CD14-positive monocyte (primary cell): ENCODE results near the gene FAM219B. TPM values are rescaled to one million over a fixed set of nuclear protein-coding genes. Genes with fewer than 3 reads are reported as not detected.
"Not testable (repeated sequence)": the region's sequence is repeated elsewhere in the genome, so short reads cannot be mapped to it uniquely, and the experiment has no call there.

Source experiments
- DNase-seq, 3 donors: peaks; one replicate each; pipeline ENCODE4 v3.0.0-alpha.2; 2011 to 2022
- H2AFZ ChIP-seq: 2 replicates; pipeline ENCODE4 v1.6.0; 2012; ENCODE audit warnings: mild to moderate bottlenecking, low read depth, low read length, inconsistent platforms; ENCODE audit not compliant: insufficient read depth, poor library complexity, severe bottlenecking
- H3K27ac ChIP-seq, 2 donors: 1 replicate in 1 of 2; 2 replicates in 1 of 2; pipeline ENCODE4 v1.5.1; 2012 to 2013; ENCODE audit warnings: low read length in 2 of 2, control low read depth in 1 of 2, inconsistent platforms in 1 of 2, low read depth in 1 of 2, mild to moderate bottlenecking in 1 of 2
- H3K27me3 ChIP-seq, 2 donors: one replicate each; pipeline versions ENCODE4 v1.6.0 to v1.6.1; 2011 to 2013; ENCODE audit warnings: low read length in 2 of 2; ENCODE audit not compliant: control insufficient read depth in 2 of 2, insufficient read depth in 2 of 2
- H3K36me3 ChIP-seq, 2 donors: replicated peaks in 1 of 2; 1 replicate in 1 of 2; 2 replicates in 1 of 2; pipeline versions ENCODE4 v1.5.1 to v1.6.1; 2012 to 2013; ENCODE audit warnings: low read length in 2 of 2, control low read depth in 1 of 2, inconsistent platforms in 1 of 2, mild to moderate bottlenecking in 1 of 2; ENCODE audit not compliant: insufficient read depth in 2 of 2, control insufficient read depth in 1 of 2
- H3K4me1 ChIP-seq, 2 donors: 1 replicate in 1 of 2; 2 replicates in 1 of 2; pipeline versions ENCODE4 v1.5.1 to v1.6.1; 2012 to 2013; ENCODE audit warnings: low read length in 2 of 2, control low read depth in 1 of 2, inconsistent platforms in 1 of 2, mild to moderate bottlenecking in 1 of 2, moderate library complexity in 1 of 2; ENCODE audit not compliant: insufficient read depth in 2 of 2, control insufficient read depth in 1 of 2
- H3K4me2 ChIP-seq: replicated peaks from 2 replicates; pipeline ENCODE3; 2012; ENCODE audit warnings: low read length, moderate library complexity, mild to moderate bottlenecking; ENCODE audit not compliant: poor library complexity, severe bottlenecking; ENCODE audit errors: extremely low read depth
- H3K4me3 ChIP-seq, 3 experiments: fragments of 200-600 bp in 1 of 3; sonication (generic) in 1 of 3; replicated peaks in 1 of 3; 1 replicate in 2 of 3; 2 replicates in 1 of 3; pipeline ENCODE4 v1.5.1; 2011 to 2013; ENCODE audit warnings: low read length in 3 of 3, mild to moderate bottlenecking in 3 of 3, control low read depth in 2 of 3, low read depth in 2 of 3, inconsistent platforms in 1 of 3, moderate library complexity in 1 of 3
- H3K79me2 ChIP-seq: 2 replicates; pipeline ENCODE4 v1.6.0; 2012; ENCODE audit warnings: mild to moderate bottlenecking, control low read depth, inconsistent platforms, low read length, moderate library complexity; ENCODE audit not compliant: insufficient read depth
- H3K9ac ChIP-seq: 2 replicates; pipeline ENCODE4 v1.6.0; 2017; ENCODE audit warnings: low read length, mild to moderate bottlenecking; ENCODE audit not compliant: insufficient read depth, poor library complexity, severe bottlenecking
- H3K9me3 ChIP-seq, 2 donors: replicated peaks in 1 of 2; 1 replicate in 1 of 2; 2 replicates in 1 of 2; pipeline versions ENCODE4 v1.5.1 to v1.6.1; 2012 to 2013; ENCODE audit warnings: low read length in 2 of 2, control low read depth in 1 of 2; ENCODE audit not compliant: control insufficient read depth in 1 of 2, insufficient read depth in 1 of 2
- H4K20me1 ChIP-seq: 2 replicates; pipeline ENCODE4 v1.6.0; 2012; ENCODE audit warnings: mild to moderate bottlenecking, low read length, control low read depth, moderate library complexity; ENCODE audit not compliant: insufficient read depth
- H3K27ac Mint-ChIP-seq, 7 donors: one replicate each; pipeline ENCODE4 v1.8.0; 2020; ENCODE audit warnings: mild to moderate bottlenecking in 7 of 7, mixed read lengths in 7 of 7, moderate library complexity in 6 of 7, inconsistent platforms in 2 of 7
- H3K27me3 Mint-ChIP-seq, 3 donors: one replicate each; pipeline ENCODE4 v1.8.0; 2021 to 2022; ENCODE audit warnings: low read depth in 3 of 3, mild to moderate bottlenecking in 3 of 3, mixed read lengths in 3 of 3, moderate library complexity in 3 of 3, inconsistent platforms in 1 of 3
- H3K36me3 Mint-ChIP-seq, 2 donors: one replicate each; pipeline ENCODE4 v1.8.0; 2020; ENCODE audit warnings: mixed read lengths in 2 of 2, inconsistent platforms in 1 of 2, mild to moderate bottlenecking in 1 of 2
- H3K4me1 Mint-ChIP-seq: one replicate; pipeline ENCODE4 v1.8.0; 2020; ENCODE audit warnings: mild to moderate bottlenecking, mixed read lengths
- H3K4me3 Mint-ChIP-seq, 2 donors: one replicate each; pipeline ENCODE4 v1.8.0; 2020; ENCODE audit warnings: mild to moderate bottlenecking in 2 of 2, mixed read lengths in 2 of 2, moderate library complexity in 1 of 2
- H3K9me3 Mint-ChIP-seq, 7 donors: one replicate each; pipeline ENCODE4 v1.8.0; 2020 to 2022; ENCODE audit warnings: mixed read lengths in 7 of 7, mild to moderate bottlenecking in 6 of 7, moderate library complexity in 6 of 7, inconsistent platforms in 2 of 7
- WGBS: methylation state at CpG from one replicate; pipeline ENCODE4 v1.1.5; 2013; ENCODE audit warnings: missing lambda C conversion rate; ENCODE audit not compliant: insufficient coverage; 5-methylcytosine and 5-hydroxymethylcytosine counted together
- intact Hi-C, 2 donors: fragments of 100-400 bp; cut with micrococcal nuclease; formaldehyde crosslinking; loops; one replicate each; pipeline versions ENCODE4 v1.15.0 to v1.15.1; 2023
- polyA plus RNA-seq, 3 donors: library from polyadenylated mRNA; depleted of rRNA in 1 of 3; unstranded in 2 of 3; stranded (reverse) in 1 of 3; fragments of 300-500 nt in 2 of 3; fragments of >200 nt in 1 of 3; fragmentation: Illumina TruSeq in 2 of 3; gene quantifications; 1 replicate in 2 of 3; 2 replicates in 1 of 3; pipeline ENCODE4 v1.2.3, GENCODE V29; 2012 to 2021
- TF ChIP-seq, protein P1 (sequence below): fragments of 200-600 bp; IDR thresholded peaks from one replicate; pipeline ENCODE4 v1.8.0; 2022; ENCODE audit warnings: antibody characterized with exemption, mild to moderate bottlenecking

FAM219B gene
- polyA plus RNA-seq, 3 donors = 11.7 to 53.9 (median 17.1) TPM

- Mint-ChIP-seq H3K27me3 (peaks cover 0 to 1% (median 0%) of the 10 kb centered on the region in 3 donors), H3K4me3 (no peak overlapping the region), H3K4me1 (peaks cover 7% of the 10 kb centered on the region), H3K9me3 (no peaks in the 10 kb centered on the region), H3K27ac (no peak overlapping the region), H3K36me3 (peaks cover 39 to 53% of the 10 kb centered on the region in 2 donors)
- 95% methylated on average over 5 of the region's 6 CpGs for WGBS
- Histone ChIP-seq H3K4me1 (no peaks in the 10 kb centered on the region), H3K9me3 (no peaks in the 10 kb centered on the region), H4K20me1 (peaks cover under 1% of the 10 kb centered on the region), H3K79me2 (no peaks in the 10 kb centered on the region), H2AFZ (no peak overlapping the region), H3K4me3 (no peak overlapping the region), H3K36me3 (peaks cover 43 to 60% of the 10 kb centered on the region in 2 donors), H3K4me2 (no peak overlapping the region), H3K27ac (no peak overlapping the region), H3K9ac (no peak overlapping the region), H3K27me3 (no peaks in the 10 kb centered on the region)
- intact Hi-C loops = no loop called here
- no peak for DNase-seq
- TF ChIP-seq, protein P1, sequence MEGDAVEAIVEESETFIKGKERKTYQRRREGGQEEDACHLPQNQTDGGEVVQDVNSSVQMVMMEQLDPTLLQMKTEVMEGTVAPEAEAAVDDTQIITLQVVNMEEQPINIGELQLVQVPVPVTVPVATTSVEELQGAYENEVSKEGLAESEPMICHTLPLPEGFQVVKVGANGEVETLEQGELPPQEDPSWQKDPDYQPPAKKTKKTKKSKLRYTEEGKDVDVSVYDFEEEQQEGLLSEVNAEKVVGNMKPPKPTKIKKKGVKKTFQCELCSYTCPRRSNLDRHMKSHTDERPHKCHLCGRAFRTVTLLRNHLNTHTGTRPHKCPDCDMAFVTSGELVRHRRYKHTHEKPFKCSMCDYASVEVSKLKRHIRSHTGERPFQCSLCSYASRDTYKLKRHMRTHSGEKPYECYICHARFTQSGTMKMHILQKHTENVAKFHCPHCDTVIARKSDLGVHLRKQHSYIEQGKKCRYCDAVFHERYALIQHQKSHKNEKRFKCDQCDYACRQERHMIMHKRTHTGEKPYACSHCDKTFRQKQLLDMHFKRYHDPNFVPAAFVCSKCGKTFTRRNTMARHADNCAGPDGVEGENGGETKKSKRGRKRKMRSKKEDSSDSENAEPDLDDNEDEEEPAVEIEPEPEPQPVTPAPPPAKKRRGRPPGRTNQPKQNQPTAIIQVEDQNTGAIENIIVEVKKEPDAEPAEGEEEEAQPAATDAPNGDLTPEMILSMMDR = no peak
Measured at GRCh38 chr15:74895830-74896229, 10.8 kb downstream of the FAM219B start.

DNA sequence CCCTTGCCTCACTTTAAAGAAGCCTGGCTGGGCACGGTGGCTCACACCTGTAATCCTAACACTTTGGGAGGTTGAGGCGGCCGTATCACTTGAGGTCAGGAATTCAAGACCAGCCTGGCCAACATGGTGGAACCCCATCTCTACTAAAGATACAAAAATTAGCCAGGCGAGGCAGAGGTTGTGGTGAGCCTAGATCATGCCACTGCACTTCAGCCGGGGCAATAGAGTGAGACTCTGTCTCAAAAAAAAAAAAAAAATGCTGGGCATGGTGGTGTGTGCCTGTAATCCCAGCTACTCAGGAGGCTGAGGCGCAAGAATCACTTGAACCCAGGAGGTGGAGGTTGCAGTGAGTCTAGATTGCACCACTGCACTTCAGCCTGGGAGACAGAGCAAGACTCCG is 12.3 kb downstream of the FAM219B start:
- H3K9ac ChIP-seq, H3K4me3 ChIP-seq, H3K9me3 Mint-ChIP-seq, H3K27me3 ChIP-seq, intact Hi-C loops, H3K27ac ChIP-seq, H4K20me1 ChIP-seq, H3K4me2 ChIP-seq, DNase-seq, H2AFZ ChIP-seq, H3K79me2 ChIP-seq, H3K27me3 Mint-ChIP-seq, H3K9me3 ChIP-seq, H3K4me3 Mint-ChIP-seq: not testable (repeated sequence)
- H3K36me3 ChIP-seq = peaks cover 31 to 46% of the 10 kb centered on the region in 2 donors
- 92% methylated on average over 2 of the region's 7 CpGs for WGBS
- H3K36me3 Mint-ChIP-seq = peaks cover 28 to 41% of the 10 kb centered on the region in 2 donors
- peaks cover 11 to 12% of the 10 kb centered on the region in 2 donors for H3K4me1 ChIP-seq
- H3K4me1 Mint-ChIP-seq = peaks cover 21% of the 10 kb centered on the region
- peak overlapping the region in 1 of 7 donors; percentile 58 for H3K27ac Mint-ChIP-seq
